ENCODE measurements around the gene ZFR.
"Not testable (repeated sequence)": the region's sequence is repeated elsewhere in the genome, so short reads cannot be mapped to it uniquely, and the experiment has no call there.

The ZFR gene

DNA sequence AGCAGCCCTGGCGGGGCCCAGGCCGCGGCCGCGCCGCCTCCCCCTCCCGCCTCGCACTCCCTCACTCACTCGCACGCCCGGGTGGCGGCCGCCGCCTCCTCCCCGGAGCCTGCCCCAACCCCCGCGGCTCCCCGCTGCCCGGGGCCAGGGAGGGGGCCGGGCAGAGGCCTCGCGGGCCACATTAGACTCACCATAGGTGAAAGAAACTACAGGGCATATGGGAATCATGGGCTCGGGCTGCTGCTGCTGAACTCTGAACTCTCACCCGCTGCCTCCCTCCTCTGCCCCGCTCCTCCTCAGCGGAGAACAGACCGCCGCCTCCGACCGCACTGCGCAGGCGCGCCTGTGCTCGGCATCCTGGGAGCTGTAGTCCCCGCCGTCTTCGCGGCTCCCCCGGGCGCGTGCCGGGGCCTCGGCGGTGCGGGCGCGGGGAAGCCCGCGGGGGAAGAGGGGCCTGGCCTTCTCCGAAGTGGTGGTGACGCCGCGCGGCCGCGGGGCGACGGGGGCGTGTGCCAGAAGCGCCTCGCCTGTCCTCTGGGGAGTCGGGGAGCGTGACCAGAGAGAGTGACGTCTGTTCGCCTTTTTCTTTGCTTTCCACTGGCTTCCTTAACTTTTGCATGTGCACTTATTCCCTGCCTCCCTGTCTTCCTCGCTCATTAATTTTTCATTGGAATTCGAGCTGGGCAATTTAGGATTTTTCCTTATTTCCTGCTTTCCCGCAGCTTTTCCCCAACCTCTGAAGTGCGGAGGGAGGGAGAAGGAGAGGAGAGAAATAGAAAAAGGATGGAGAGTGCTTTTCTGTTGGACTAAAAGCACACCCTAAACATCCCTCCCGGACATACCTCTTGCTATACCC lies at the start of gene ZFR:
ZFR (minus strand) TSS at position 310 of the 856 bp plus-strand sequence; CDS start at position 228, 82 bp downstream.
- peak; percentile 92 to 93 for DNase-seq

DNA sequence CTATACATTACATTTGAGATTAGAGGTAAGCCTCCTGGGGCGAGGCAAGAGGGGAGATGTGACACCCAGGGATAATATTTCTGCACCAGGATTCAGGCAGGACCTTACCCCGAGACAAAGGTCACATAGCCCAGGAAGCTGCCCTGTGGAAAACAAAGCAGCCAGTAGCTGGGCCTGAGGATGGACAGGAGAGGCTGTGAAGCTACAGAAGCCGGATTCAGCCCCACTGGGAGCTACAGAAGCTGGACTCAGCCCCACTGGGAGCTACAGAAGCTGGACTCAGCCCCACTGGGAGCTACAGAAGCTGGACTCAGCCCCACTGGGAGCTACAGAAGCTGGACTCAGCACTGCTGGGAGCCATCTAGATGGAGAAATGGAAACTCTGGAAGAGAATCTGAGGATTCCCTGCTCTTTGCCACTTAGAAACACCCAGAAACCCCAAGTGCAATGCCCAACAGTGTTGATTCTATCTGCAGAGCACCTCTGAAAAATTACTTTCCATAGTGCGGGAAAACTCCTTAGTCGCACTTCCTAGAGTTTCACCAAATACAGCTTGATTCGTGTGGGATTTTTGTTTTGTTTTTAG lies 46.5 kb upstream of the ZFR start:
- no peak for DNase-seq

DNA sequence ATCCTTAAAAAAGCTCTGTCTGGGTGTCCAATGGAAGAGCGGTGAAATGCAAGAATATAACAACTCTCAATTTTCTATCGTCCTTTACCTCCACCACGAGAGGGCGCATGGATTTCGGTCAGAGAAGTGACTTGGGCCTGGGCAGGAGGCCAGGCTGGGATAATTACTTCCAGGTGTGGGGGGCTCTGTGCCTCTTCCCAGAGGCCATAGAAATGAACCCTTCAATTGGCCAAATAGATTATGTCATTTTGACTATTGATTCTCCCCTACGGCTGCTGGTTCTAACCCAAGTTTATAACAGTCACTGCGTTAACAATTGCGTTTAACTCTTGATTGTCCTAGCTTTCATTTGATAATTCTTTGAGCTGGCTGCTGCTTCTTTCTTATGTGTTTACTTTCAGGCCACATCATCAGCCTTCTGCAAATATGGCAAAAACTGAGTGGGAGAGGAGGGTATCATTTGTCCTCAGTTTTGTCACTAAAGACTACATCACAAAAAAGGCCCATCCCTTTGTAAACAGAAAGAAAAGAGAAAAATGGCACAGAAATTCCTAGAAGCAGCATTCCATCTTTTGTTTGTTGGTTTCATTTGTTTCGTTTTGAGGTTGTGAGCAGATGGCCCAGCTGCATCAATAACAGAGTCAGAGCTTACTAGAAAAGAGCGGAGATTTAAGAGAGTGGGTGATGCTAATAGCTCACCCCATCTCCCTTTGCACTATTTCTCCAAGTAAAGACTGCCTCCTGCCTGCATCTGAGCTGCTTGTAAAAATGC lies 45.4 kb upstream of the ZFR start:
- peak; percentile 40 to 83 for DNase-seq

DNA sequence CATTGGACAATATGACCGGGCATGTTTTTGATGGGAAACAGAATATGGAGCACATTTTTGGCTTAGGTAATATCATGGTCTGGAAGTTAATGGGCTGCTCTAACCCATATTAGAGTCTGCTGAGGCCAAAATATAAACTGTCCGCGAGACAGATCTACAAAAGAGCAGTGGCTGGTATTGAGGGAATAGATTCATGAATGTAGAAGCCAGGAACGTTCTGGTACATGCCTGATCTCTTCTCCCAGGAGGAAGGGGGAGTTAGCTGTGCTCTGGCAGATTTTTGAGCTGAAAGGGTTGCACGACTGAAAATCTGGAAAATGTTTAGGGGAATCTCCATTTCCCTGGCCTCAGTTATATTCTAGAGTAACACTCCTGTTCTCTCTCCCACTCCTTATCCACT lies 42.9 kb upstream of the ZFR start:
- DNase-seq, result no peak

- DNase-seq, result no peak
Measured at GRCh38 chr5:32487008-32487407, 42.5 kb upstream of the ZFR start.

GRCh38 chr5:32482193-32482592 lies 37.7 kb upstream of the ZFR start:
- no peak for DNase-seq

DNA sequence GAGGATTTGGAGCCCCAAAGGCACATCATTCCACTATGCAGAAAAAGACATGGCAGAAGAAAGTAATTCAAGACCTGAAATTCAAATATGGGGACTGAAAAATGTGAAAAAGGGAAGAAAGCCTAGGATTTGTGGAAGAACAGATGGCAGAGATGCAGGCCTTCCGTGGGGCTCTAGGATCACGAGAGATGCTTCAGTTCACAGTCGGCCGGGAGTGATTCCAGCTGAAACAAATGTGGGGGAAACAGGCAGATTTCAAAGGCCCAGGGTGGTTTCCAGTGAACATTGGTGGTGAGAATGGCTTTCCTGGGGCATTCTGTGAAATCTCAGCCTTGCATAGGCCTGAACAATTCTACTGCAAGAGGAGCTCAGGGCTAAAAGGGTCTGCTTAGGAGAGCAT lies 34.6 kb upstream of the ZFR start:
- DNase-seq, result no peak

GRCh38 chr5:32476891-32477290 lies 32.4 kb upstream of the ZFR start:
- no peak for DNase-seq

- no peak for DNase-seq
Measured at GRCh38 chr5:32475334-32476097, 31.0 kb upstream of the ZFR start.

DNA sequence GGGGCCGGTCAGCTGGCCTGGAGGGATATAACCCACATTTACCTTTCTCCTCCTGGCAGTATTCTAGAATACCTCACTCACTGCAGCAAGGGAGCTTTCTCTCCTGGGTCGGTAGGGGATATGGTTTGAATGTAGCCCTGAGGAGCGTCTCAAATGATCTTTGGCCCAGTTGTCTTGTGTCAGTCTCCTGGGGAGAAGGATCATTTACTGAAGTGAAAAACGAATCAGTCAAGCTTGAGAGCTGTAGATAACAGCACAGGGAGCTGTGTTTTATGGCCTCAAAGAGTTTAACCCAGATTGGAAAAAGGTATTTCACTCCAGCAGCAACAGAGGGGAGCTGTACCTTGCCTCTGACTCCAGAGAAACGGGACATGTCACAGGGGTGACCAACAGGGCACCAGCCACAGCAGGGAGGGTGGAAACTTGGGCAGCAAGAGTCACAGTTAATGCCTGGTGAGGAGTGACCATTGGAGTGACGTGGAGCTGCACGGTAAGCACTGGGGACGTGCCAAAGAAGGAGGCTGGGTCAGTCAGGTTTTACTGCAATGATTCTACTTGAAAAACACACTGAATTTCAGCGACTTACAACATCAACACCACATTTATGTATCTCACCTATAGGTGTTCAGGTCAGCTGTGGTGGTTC lies 29.8 kb upstream of the ZFR start:
- no peak for DNase-seq

- DNase-seq, result no peak
Measured at GRCh38 chr5:32473072-32473471, 28.5 kb upstream of the ZFR start.

GRCh38 chr5:32471784-32472183 lies 27.2 kb upstream of the ZFR start:
- DNase-seq, result no peak

DNA sequence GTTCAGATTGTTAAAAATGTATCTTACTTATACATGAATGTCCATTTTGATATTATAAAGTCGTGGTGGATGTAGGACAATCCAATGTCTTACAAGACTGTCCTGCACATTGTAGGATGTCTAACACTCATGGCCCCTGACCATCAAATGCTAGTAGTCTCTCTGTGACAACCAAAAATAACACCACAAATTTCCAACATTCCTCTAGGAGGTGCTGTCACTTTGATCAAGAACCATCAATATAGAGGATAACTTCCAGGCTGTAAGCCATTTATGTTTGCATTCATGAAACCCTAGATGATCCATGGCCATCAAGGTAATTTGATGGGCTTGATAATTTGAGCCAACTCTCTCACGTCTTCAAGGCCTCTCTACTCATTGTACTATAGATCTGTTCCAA lies 20.5 kb upstream of the ZFR start:
- DNase-seq, result no peak

DNA sequence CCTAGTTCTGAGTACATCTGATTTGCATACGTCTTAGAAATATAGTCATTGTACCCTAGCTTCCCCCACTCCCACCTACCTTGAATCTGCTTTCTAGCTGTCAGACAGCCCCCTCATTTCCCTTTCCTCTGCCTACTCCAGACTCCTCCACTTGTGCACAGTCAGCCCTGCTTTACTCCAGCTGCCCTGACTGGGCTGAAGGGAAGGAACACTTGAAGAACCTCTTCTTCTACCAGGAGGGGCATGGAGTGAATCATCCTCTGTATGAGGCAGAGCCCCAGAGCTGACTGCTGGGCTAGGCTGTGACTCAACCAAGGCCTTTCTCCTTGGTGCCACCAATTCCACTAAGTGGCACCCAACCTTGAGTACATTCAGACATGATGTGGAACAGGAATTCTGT lies 18.1 kb upstream of the ZFR start:
- DNase-seq, result peak; percentile 66 to 94

DNA sequence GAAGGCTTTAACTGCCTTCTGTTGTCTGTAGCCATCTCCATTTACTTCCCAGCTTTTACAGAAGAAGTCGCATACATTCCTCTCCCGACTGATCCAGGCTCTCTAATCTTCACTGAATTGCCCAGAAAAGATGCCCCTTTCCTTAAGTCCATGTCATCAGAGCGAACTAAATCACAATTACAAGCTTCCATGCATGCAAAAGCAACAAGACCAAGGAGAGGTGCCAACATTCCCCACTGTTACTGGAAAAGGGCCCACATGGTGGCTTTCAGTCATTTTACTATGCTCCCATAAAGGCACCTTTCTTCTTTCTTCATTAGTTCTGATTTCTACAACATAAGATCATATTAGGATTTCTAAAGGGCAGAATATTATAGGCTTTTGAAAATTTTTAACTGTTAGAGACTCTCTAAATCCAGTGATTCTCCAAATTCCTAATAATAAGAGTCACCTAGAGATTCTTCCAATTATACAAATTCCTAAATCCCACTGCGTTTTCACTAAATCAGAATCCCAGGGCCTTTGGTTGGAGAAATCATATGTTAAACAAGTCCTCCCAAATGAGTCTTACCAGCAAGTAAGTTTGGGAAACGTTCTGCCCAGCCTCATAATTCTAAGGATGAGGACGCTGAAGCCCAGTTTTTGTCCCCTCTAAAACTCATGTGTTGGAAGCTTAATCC lies 17.0 kb upstream of the ZFR start:
- no peak for DNase-seq

- DNase-seq, result peak in 1 of 2 donors; percentile 21
Measured at GRCh38 chr5:32460702-32461101, 16.2 kb upstream of the ZFR start.

- peak in 1 of 2 donors; percentile 15 for DNase-seq
Measured at GRCh38 chr5:32458880-32459495, 14.4 kb upstream of the ZFR start.

DNA sequence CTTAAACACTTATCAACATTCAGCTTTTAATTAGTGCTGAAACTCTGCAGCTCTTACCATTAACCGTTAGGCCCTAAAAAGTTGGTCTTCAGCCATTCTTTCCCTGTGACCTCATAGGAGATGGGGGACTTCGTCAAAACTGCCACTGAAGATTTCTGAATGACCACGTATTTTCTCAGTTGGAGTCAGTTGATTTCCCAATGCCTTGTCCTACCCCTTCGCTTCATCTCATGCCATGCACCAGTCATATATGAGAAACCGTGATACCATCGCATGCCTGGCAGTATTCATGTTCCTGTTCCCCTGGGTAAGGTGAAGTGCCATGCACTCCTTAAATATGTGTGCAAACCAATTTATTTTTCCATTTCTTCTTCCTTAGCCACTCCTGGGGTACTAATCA lies 10.8 kb upstream of the ZFR start:
- DNase-seq, result no peak

- DNase-seq, result no peak
Measured at GRCh38 chr5:32454821-32455220, 10.3 kb upstream of the ZFR start.

DNA sequence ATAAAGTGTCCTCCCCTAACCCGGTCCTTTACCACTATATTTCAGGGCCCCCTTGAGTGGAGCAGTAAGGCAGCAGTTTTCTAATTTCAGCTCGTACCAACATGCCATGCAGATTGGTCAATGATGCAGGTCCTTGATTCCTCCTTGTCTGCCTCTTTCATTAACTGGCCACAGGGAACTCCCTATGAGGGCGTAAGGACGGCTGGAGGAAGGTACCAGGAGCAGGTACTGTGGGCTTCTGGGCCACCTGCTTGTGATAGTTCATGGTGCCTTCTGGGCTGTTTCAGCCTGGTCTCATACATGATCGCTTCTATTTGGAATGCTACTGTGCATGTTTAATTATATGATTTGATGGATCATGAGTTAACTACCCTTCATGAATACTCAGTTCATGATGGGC lies 9.4 kb upstream of the ZFR start:
- no peak for DNase-seq

DNA sequence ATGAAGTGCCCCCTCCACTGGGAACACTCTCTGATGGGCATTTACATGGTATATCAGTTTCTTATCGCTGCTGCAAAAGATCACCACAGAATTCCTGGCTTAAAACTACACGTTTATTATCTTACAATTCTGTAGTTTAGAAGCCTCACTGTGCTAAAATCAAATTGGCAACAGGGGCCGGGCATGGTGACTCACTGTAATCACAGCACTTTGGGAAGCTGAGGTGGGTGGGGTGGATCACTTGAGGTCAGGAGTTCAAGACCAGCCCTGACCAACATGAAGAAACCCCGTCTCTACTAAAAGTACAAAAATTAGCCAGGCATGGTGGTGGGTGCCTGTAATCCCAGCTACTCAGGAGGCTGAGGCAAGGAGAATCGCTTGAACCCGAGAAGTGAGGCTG lies 7.8 kb upstream of the ZFR start:
- not testable (repeated sequence) for DNase-seq

Measured in inflammatory macrophage treated with lipopolysaccharide for 1 hour (primary cell).